OCI-LY3 (cell line): ENCODE measurements around the gene CHD6.

ENCODE experiments used
- H2AFZ ChIP-seq: fragments of 200-600, 300-600 bp; shearing (Covaris generic); 2 replicates; pipeline ENCODE4 v1.6.0; 2014; ENCODE audit warnings: antibody characterized with exemption, low read depth, low read length
- H3K27ac ChIP-seq: fragments of 200-600, 300-600 bp; sonication (generic); 2 replicates; pipeline ENCODE4 v1.5.1; 2014; ENCODE audit warnings: mild to moderate bottlenecking, low read length, moderate library complexity, mixed read lengths
- H3K27me3 ChIP-seq: fragments of 200-600, 300-600 bp; sonication (generic); 2 replicates; pipeline ENCODE4 v1.6.1; 2014; ENCODE audit warnings: low read depth, low read length, mixed read lengths
- H3K36me3 ChIP-seq: fragments of 200-600, 300-600 bp; sonication (generic); replicated peaks from 2 replicates; pipeline ENCODE3; 2014; ENCODE audit warnings: low read depth, low read length, mixed read lengths
- H3K4me1 ChIP-seq: fragments of 300-600, 200-600 bp; sonication (generic); 2 replicates; pipeline ENCODE4 v1.6.1; 2014; ENCODE audit warnings: low read length, mixed read lengths
- H3K4me2 ChIP-seq: fragments of 200-600, 300-600 bp; sonication (generic); 2 replicates; pipeline ENCODE4 v1.6.1; 2014; ENCODE audit warnings: low read length, mixed read lengths
- H3K4me3 ChIP-seq: fragments of 300-600, 200-600 bp; sonication (generic); 2 replicates; pipeline ENCODE4 v1.5.1; 2014; ENCODE audit warnings: antibody characterized with exemption, mild to moderate bottlenecking, low read length, moderate library complexity
- H3K79me2 ChIP-seq: fragments of 300-600, 200-600 bp; shearing (Covaris generic); 2 replicates; pipeline ENCODE4 v1.6.1; 2014; ENCODE audit warnings: mild to moderate bottlenecking, low read length, mixed read lengths
- H3K9ac ChIP-seq: fragments of 300-600, 200-600 bp; shearing (Covaris generic); 2 replicates; pipeline ENCODE4 v1.6.0; 2014; ENCODE audit warnings: mild to moderate bottlenecking, low read length, moderate library complexity
- H3K9me3 ChIP-seq: fragments of 200-600, 300-600 bp; shearing (Covaris generic); 2 replicates; pipeline ENCODE4 v1.6.1; 2014; ENCODE audit warnings: low read length, mixed read lengths; ENCODE audit not compliant: insufficient read depth
- H4K20me1 ChIP-seq: fragments of 200-600, 300-600 bp; sonication (generic); 2 replicates; pipeline ENCODE4 v1.6.1; 2016; ENCODE audit warnings: low read length, mixed read lengths; ENCODE audit not compliant: insufficient read depth
- CTCF ChIP-seq: fragments of 200-600, 300-600 bp; sonication (generic); IDR thresholded peaks from 2 replicates; pipeline ENCODE4 v1.5.1; 2014; ENCODE audit warnings: antibody characterized with exemption, low read length, low read depth
- EZH2phosphoT487 ChIP-seq: fragments of 200-600 bp; shearing (Covaris generic); IDR thresholded peaks from 2 replicates; pipeline ENCODE4 v1.6.1; 2018; ENCODE audit warnings: antibody characterized with exemption, mixed run types, low read depth

The CHD6 gene

GRCh38 chr20:41566896-41567527, 51.2 kb downstream of the CHD6 start:
- peaks cover 76% of the 10 kb centered on the region for H3K79me2 ChIP-seq
- no peaks in the 10 kb centered on the region for H3K27me3 ChIP-seq
- H3K9ac ChIP-seq, result no peak overlapping the region
- no peak overlapping the region for H2AFZ ChIP-seq
- peaks cover 14% of the 10 kb centered on the region for H3K36me3 ChIP-seq
- H3K27ac ChIP-seq, result no peak overlapping the region
- H3K4me2 ChIP-seq, result no peak overlapping the region
- TF ChIP-seq EZH2phosphoT487, result no peak
- no peak for TF ChIP-seq CTCF
- no peak overlapping the region for H3K4me3 ChIP-seq
- H3K9me3 ChIP-seq, result no peaks in the 10 kb centered on the region
- H4K20me1 ChIP-seq, result peaks cover 59% of the 10 kb centered on the region
- H3K4me1 ChIP-seq, result no peaks in the 10 kb centered on the region

- peaks cover 63% of the 10 kb centered on the region for H4K20me1 ChIP-seq
- H3K27ac ChIP-seq, result no peak overlapping the region
- H3K4me2 ChIP-seq, result no peak overlapping the region
- no peak overlapping the region for H2AFZ ChIP-seq
- H3K4me1 ChIP-seq, result peaks cover 33% of the 10 kb centered on the region
- no peak overlapping the region for H3K9ac ChIP-seq
- H3K27me3 ChIP-seq, result no peaks in the 10 kb centered on the region
- H3K9me3 ChIP-seq, result no peaks in the 10 kb centered on the region
- no peak overlapping the region for H3K4me3 ChIP-seq
- H3K36me3 ChIP-seq, result peaks cover 25% of the 10 kb centered on the region
- H3K79me2 ChIP-seq, result peaks cover 81% of the 10 kb centered on the region
- TF ChIP-seq CTCF (no peak), EZH2phosphoT487 (no peak)
These were observed 55.1 kb downstream of the CHD6 start for GRCh38 chr20:41563087-41563486.

- H3K79me2 ChIP-seq, result peaks cover 75% of the 10 kb centered on the region
- no peak overlapping the region for H2AFZ ChIP-seq
- H3K9ac ChIP-seq, result no peak overlapping the region
- TF ChIP-seq CTCF, result no peak
- no peak for TF ChIP-seq EZH2phosphoT487
- H3K36me3 ChIP-seq, result peaks cover 34% of the 10 kb centered on the region
- peaks cover 55% of the 10 kb centered on the region for H4K20me1 ChIP-seq
- peak overlapping the region; percentile 50 for H3K4me2 ChIP-seq
- 0 out of 2 replicates have a peak overlapping the region, but pooled peaks have one; percentile 15 for H3K4me3 ChIP-seq
- H3K27me3 ChIP-seq, result no peaks in the 10 kb centered on the region
- H3K27ac ChIP-seq, result no peak overlapping the region
- H3K9me3 ChIP-seq, result peaks cover 4% of the 10 kb centered on the region; the same call in 1 of the 2 replicates
- peaks cover 33% of the 10 kb centered on the region for H3K4me1 ChIP-seq
These were observed 57.2 kb downstream of the CHD6 start for GRCh38 chr20:41560970-41561369.

GRCh38 chr20:41559658-41560057, 58.5 kb downstream of the CHD6 start:
- peaks cover 34% of the 10 kb centered on the region for H3K36me3 ChIP-seq
- H3K27me3 ChIP-seq, result no peaks in the 10 kb centered on the region
- peaks cover 4% of the 10 kb centered on the region; the same call in 1 of the 2 replicates for H3K9me3 ChIP-seq
- no peak overlapping the region for H3K9ac ChIP-seq
- H3K27ac ChIP-seq, result no peak overlapping the region
- H4K20me1 ChIP-seq, result peaks cover 55% of the 10 kb centered on the region
- H3K4me3 ChIP-seq, result no peak overlapping the region
- peaks cover 33% of the 10 kb centered on the region for H3K4me1 ChIP-seq
- TF ChIP-seq CTCF, result no peak
- TF ChIP-seq EZH2phosphoT487, result no peak
- H3K4me2 ChIP-seq, result peak overlapping the region; percentile 6; the same call in 1 of the 2 replicates
- H2AFZ ChIP-seq, result no peak overlapping the region
- H3K79me2 ChIP-seq, result peaks cover 67% of the 10 kb centered on the region
